H1 (cell line): ENCODE results near the gene ZDHHC20. TPM values are rescaled to one million over a fixed set of nuclear protein-coding genes. Genes with fewer than 3 reads are reported as not detected.

Experiments used
- CTCF ChIA-PET: fragments of 300-600 bp; sonication (Branson Sonifier 250); formaldehyde crosslinking; loops from one replicate; lab custom pipeline; 2021; ENCODE audit not compliant: partially characterized antibody; lab: Charles Lee
- POLR2A ChIA-PET: fragments of 300-600 bp; sonication (Branson Sonifier 250); formaldehyde crosslinking; loops from one replicate; lab custom pipeline; 2021; ENCODE audit warnings: inconsistent platforms; ENCODE audit not compliant: partially characterized antibody; lab: Charles Lee
- DNase-seq, 2 experiments: peaks; one replicate each; pipeline versions ENCODE4 v3.0.0 to v3.0.0-alpha.2; 2010 to 2022; ENCODE audit warnings: low spot score in 2 of 2, low read depth in 1 of 2, mixed read lengths in 1 of 2
- FAIRE-seq: peaks from 2 replicates; lab custom pipeline; 2011; peaks lifted over from hg19 to GRCh38; lab: Jason Lieb, UNC
- H2AFZ ChIP-seq: 2 replicates; pipeline ENCODE4 v1.8.1; 2012; ENCODE audit warnings: low read length, inconsistent platforms
- H2AK5ac ChIP-seq: 2 replicates; pipeline ENCODE4 v1.6.1; 2013; ENCODE audit warnings: low read depth, low read length
- H2BK120ac ChIP-seq: replicated peaks from 2 replicates; pipeline ENCODE3; 2013; ENCODE audit warnings: low read depth, low read length, inconsistent platforms
- H2BK12ac ChIP-seq: 2 replicates; pipeline ENCODE4 v1.6.1; 2013; ENCODE audit warnings: low read depth, low read length
- H2BK15ac ChIP-seq: 2 replicates; pipeline ENCODE4 v1.6.1; 2013; ENCODE audit warnings: low read length
- H2BK20ac ChIP-seq: 2 replicates; pipeline ENCODE4 v1.6.1; 2013; ENCODE audit warnings: low read length
- H2BK5ac ChIP-seq: 2 replicates; pipeline ENCODE4 v1.6.1; 2013; ENCODE audit warnings: low read depth, low read length
- H3K14ac ChIP-seq: 2 replicates; pipeline ENCODE4 v1.6.1; 2013; ENCODE audit warnings: inconsistent platforms; ENCODE audit not compliant: insufficient read length
- H3K18ac ChIP-seq: 2 replicates; pipeline ENCODE4 v1.6.1; 2013; ENCODE audit warnings: low read length; ENCODE audit errors: extremely low read depth
- H3K23ac ChIP-seq: 2 replicates; pipeline ENCODE4 v1.6.1; 2013; ENCODE audit warnings: inconsistent platforms; ENCODE audit not compliant: insufficient read length
- H3K23me2 ChIP-seq: 2 replicates; pipeline ENCODE4 v1.6.1; 2013; ENCODE audit warnings: low read depth, low read length
- H3K27ac ChIP-seq: 2 replicates; pipeline ENCODE4 v1.6.1; 2011; ENCODE audit warnings: low read depth, low read length, inconsistent platforms
- H3K27me3 ChIP-seq, 4 experiments: replicated peaks in 1 of 4; 1 replicate in 1 of 4; 2 replicates in 3 of 4; pipeline versions ENCODE4 v1.6.1 to v1.8.1; 2011 to 2013; ENCODE audit warnings: low read length in 3 of 4, mild to moderate bottlenecking in 3 of 4, inconsistent platforms in 2 of 4, mixed read lengths in 2 of 4, moderate library complexity in 1 of 4; ENCODE audit not compliant: control insufficient read depth in 3 of 4, insufficient read depth in 3 of 4; ENCODE audit errors: extremely low read depth in 1 of 4
- H3K36me3 ChIP-seq, 4 experiments: 2 replicates each; pipeline versions ENCODE4 v1.6.1 to v1.8.1; 2011 to 2013; ENCODE audit warnings: mild to moderate bottlenecking in 4 of 4, low read length in 3 of 4, moderate library complexity in 2 of 4, control low read depth in 1 of 4, inconsistent platforms in 1 of 4; ENCODE audit not compliant: insufficient read depth in 4 of 4, control insufficient read depth in 2 of 4
- H3K4ac ChIP-seq: replicated peaks from 2 replicates; pipeline ENCODE3; 2013; ENCODE audit warnings: low read length, low read depth, mixed read lengths, inconsistent platforms; ENCODE audit not compliant: insufficient read length
- H3K4me1 ChIP-seq, 4 experiments: replicated peaks in 1 of 4; 1 replicate in 1 of 4; 2 replicates in 3 of 4; pipeline versions ENCODE4 v1.6.1 to v1.8.1; 2011 to 2013; ENCODE audit warnings: low read length in 3 of 4, inconsistent platforms in 2 of 4, mixed read lengths in 1 of 4; ENCODE audit not compliant: insufficient read depth in 4 of 4, control insufficient read depth in 3 of 4
- H3K4me2 ChIP-seq, 2 experiments: 2 replicates each; pipeline versions ENCODE4 v1.6.1 to v1.8.1; 2011 to 2013; ENCODE audit warnings: low read depth in 2 of 2, low read length in 2 of 2, control low read depth in 1 of 2, inconsistent platforms in 1 of 2, mild to moderate bottlenecking in 1 of 2; ENCODE audit not compliant: insufficient read depth in 1 of 2
- H3K4me3 ChIP-seq, 4 experiments: fragments of 200-600, 300-600 bp in 1 of 4; sonication (generic), shearing (Covaris generic), sonication (Bioruptor Twin) in 1 of 4; 2 replicates each; pipeline versions ENCODE4 v1.5.1 to v1.8.1; 2011 to 2016; ENCODE audit warnings: low read length in 4 of 4, low read depth in 3 of 4, control low read depth in 2 of 4, inconsistent platforms in 2 of 4, mild to moderate bottlenecking in 2 of 4, mixed read lengths in 1 of 4, moderate library complexity in 1 of 4; ENCODE audit not compliant: insufficient read depth in 2 of 4; ENCODE audit errors: extremely low read depth in 1 of 4
- H3K56ac ChIP-seq: replicated peaks from 2 replicates; pipeline ENCODE3; 2013; ENCODE audit warnings: low read depth, mild to moderate bottlenecking, mixed read lengths, low read length, inconsistent platforms; ENCODE audit not compliant: insufficient read length
- H3K79me1 ChIP-seq: 2 replicates; pipeline ENCODE4 v1.6.1; 2013; ENCODE audit warnings: low read depth, low read length, control low read depth
- H3K79me2 ChIP-seq, 2 experiments: 2 replicates each; pipeline versions ENCODE4 v1.6.1 to v1.8.1; 2012 to 2013; ENCODE audit warnings: low read length in 2 of 2, mild to moderate bottlenecking in 2 of 2, inconsistent platforms in 1 of 2; ENCODE audit not compliant: insufficient read depth in 2 of 2, control insufficient read depth in 1 of 2
- H3K9ac ChIP-seq, 4 experiments: replicated peaks in 1 of 4; 1 replicate in 1 of 4; 2 replicates in 3 of 4; pipeline versions ENCODE4 v1.6.1 to v1.8.1; 2011 to 2013; ENCODE audit warnings: low read depth in 3 of 4, low read length in 3 of 4, control low read depth in 2 of 4, mild to moderate bottlenecking in 2 of 4, moderate library complexity in 2 of 4, inconsistent platforms in 1 of 4; ENCODE audit errors: extremely low read depth in 1 of 4
- H3K9me3 ChIP-seq, 2 experiments: 2 replicates each; pipeline versions ENCODE4 v1.6.1 to v1.8.1; 2012 to 2013; ENCODE audit warnings: mild to moderate bottlenecking in 2 of 2, moderate library complexity in 2 of 2, control low read depth in 1 of 2, inconsistent platforms in 1 of 2, low read depth in 1 of 2, low read length in 1 of 2, mixed read lengths in 1 of 2; ENCODE audit not compliant: insufficient read depth in 2 of 2
- H4K20me1 ChIP-seq, 2 experiments: replicated peaks in 1 of 2; 2 replicates each; pipeline versions ENCODE3 to v1.8.1; 2011 to 2013; ENCODE audit warnings: inconsistent platforms in 2 of 2, low read length in 2 of 2, mild to moderate bottlenecking in 1 of 2; ENCODE audit not compliant: insufficient read depth in 2 of 2, control insufficient read depth in 1 of 2
- H4K5ac ChIP-seq: 2 replicates; pipeline ENCODE4 v1.6.1; 2013; ENCODE audit warnings: low read length, low read depth, mixed read lengths, inconsistent platforms; ENCODE audit not compliant: insufficient read length
- H4K8ac ChIP-seq: 2 replicates; pipeline ENCODE4 v1.8.0; 2013; ENCODE audit warnings: mild to moderate bottlenecking, moderate library complexity, low read length, inconsistent platforms; ENCODE audit not compliant: insufficient read depth; ENCODE audit errors: extremely low read depth
- H4K91ac ChIP-seq: replicated peaks from 2 replicates; pipeline ENCODE3; 2013; ENCODE audit warnings: low read length, mixed read lengths, inconsistent platforms; ENCODE audit not compliant: insufficient read length
- ASH2L ChIP-seq: fragments of 200-600, 300-600 bp; sonication (generic); IDR thresholded peaks from one replicate; pipeline ENCODE4 v1.7.1; 2017; ENCODE audit warnings: low read length
- ATF3 ChIP-seq: IDR thresholded peaks from 2 replicates; pipeline ENCODE4 v1.6.1; 2011; ENCODE audit warnings: low read depth, mild to moderate bottlenecking, low read length; ENCODE audit not compliant: insufficient read depth
- BCL11A ChIP-seq, 2 experiments: IDR thresholded peaks; one replicate each; pipeline ENCODE4 v1.6.1; 2011; ENCODE audit warnings: low read depth in 2 of 2, low read length in 2 of 2, mild to moderate bottlenecking in 2 of 2
- BRCA1 ChIP-seq: IDR thresholded peaks from 2 replicates; pipeline ENCODE4 v1.6.1; 2012; ENCODE audit warnings: low read depth, low read length, improper control_type of control experiment
- CBX8 ChIP-seq: fragments of 300-800, 300-1000 bp; sonication (generic); IDR thresholded peaks from 2 replicates; pipeline ENCODE4 v1.7.1; 2016; ENCODE audit warnings: low read depth, low read length, borderline replicate concordance
- FOSL1 ChIP-seq: IDR thresholded peaks from 2 replicates; pipeline ENCODE4 v1.6.1; 2011; ENCODE audit warnings: mild to moderate bottlenecking, low read depth, low read length, moderate library complexity; ENCODE audit not compliant: insufficient read depth
- GTF2F1 ChIP-seq: IDR thresholded peaks from 2 replicates; pipeline ENCODE4 v1.6.1; 2012; ENCODE audit warnings: low read depth, low read length, improper control_type of control experiment, borderline replicate concordance
- NANOG ChIP-seq: IDR thresholded peaks from 2 replicates; pipeline ENCODE4 v1.6.1; 2011; ENCODE audit warnings: low read length, low read depth, mild to moderate bottlenecking, inconsistent platforms; ENCODE audit not compliant: insufficient read depth, poor library complexity, severe bottlenecking
- PHF8 ChIP-seq: fragments of 200-600 bp; sonication (generic); conservative IDR thresholded peaks from 2 replicates; pipeline ENCODE4 v1.7.1; 2012; ENCODE audit warnings: low read depth, mild to moderate bottlenecking, inconsistent platforms, low read length, moderate library complexity
- POLR2A ChIP-seq, 2 experiments: IDR thresholded peaks; 1 replicate in 1 of 2; 2 replicates in 1 of 2; pipeline ENCODE4 v1.6.1; 2011; ENCODE audit warnings: low read depth in 2 of 2, low read length in 2 of 2, mild to moderate bottlenecking in 2 of 2; ENCODE audit errors: control extremely low read depth in 1 of 2
- RBBP5 ChIP-seq: IDR thresholded peaks from 2 replicates; pipeline ENCODE4 v1.7.1; 2012; ENCODE audit warnings: low read depth, mild to moderate bottlenecking, inconsistent platforms, low read length, moderate library complexity, borderline replicate concordance
- RXRA ChIP-seq: IDR thresholded peaks from 2 replicates; pipeline ENCODE4 v1.6.1; 2011; ENCODE audit warnings: low read depth, mild to moderate bottlenecking, low read length, moderate library complexity; ENCODE audit not compliant: insufficient read depth
- SP2 ChIP-seq: IDR thresholded peaks from 2 replicates; pipeline ENCODE4 v1.6.1; 2012; ENCODE audit warnings: mild to moderate bottlenecking, low read length, inconsistent platforms
- TAF1 ChIP-seq: IDR thresholded peaks from 2 replicates; pipeline ENCODE4 v1.6.1; 2011; ENCODE audit warnings: mild to moderate bottlenecking, low read depth, low read length
- TEAD4 ChIP-seq: IDR thresholded peaks from 2 replicates; pipeline ENCODE4 v1.6.1; 2012; ENCODE audit warnings: low read depth, low read length, inconsistent platforms, mixed read lengths
- WGBS, 2 experiments: shearing (Covaris generic) in 1 of 2; methylation state at CpG; one replicate each; pipeline versions ENCODE4 v1.1.6 to v1.1.7; 2013 to 2015; ENCODE audit warnings: low lambda C conversion rate in 2 of 2, mixed read lengths in 2 of 2, inconsistent platforms in 1 of 2, low coverage in 1 of 2, missing lambda C conversion rate in 1 of 2; ENCODE audit not compliant: insufficient replicate concordance in 2 of 2, insufficient coverage in 1 of 2, insufficient read length in 1 of 2; ENCODE audit errors: extremely low coverage in 1 of 2, missing lambda C conversion rate in 1 of 2; 5-methylcytosine and 5-hydroxymethylcytosine counted together
- polyA plus RNA-seq, 7 experiments: library from polyadenylated mRNA; depleted of rRNA in 3 of 7; stranded (reverse) in 5 of 7; unstranded in 2 of 7; fragments of >200 nt in 5 of 7; fragments of 200-250 nt in 2 of 7; gene quantifications; 1 replicate in 5 of 7; 2 replicates in 1 of 7; 4 replicates in 1 of 7; pipeline versions ENCODE4 v1.2.1 to v1.2.3, GENCODE V29; 2011 to 2013; ENCODE audit warnings: missing spikeins in 2 of 7, mixed read lengths in 2 of 7
- total RNA-seq: library from RNA; stranded (reverse); fragmentation: NEBNext Ultra II Directional; extraction: Animal tissue kit (Norgen Biotek cat#: 25700); gene quantifications from 2 replicates; pipeline ENCODE4 v1.2.1, GENCODE V29; 2021

ZDHHC20 gene
- total and polyA plus RNA-seq, 2 of the 8 experiments (the other 6 are each of a cell fraction or from before 2014, with no cell fraction given), result 16.4 to 89.0 TPM

- H3K4me3 ChIP-seq, result no peak overlapping the region
- H4K20me1 ChIP-seq, result no peaks in the 10 kb centered on the region
- no peaks in the 10 kb centered on the region for H3K4me1 ChIP-seq
- no peak overlapping the region for H4K8ac ChIP-seq
- FAIRE-seq (no peak), DNase-seq (no peak)
- no peak overlapping the region for H4K5ac ChIP-seq
- no peak overlapping the region for H2BK15ac ChIP-seq
- H3K36me3 ChIP-seq, result peaks cover 2 to 52% (median 23%) of the 10 kb centered on the region in 4 experiments; a peak in 6 of 8 replicates
- H3K23me2 ChIP-seq, result no peaks in the 10 kb centered on the region; the same call in 1 of the 2 replicates
- no peaks in the 10 kb centered on the region for H3K79me1 ChIP-seq
- no peak overlapping the region for H2AFZ ChIP-seq
- no peak overlapping the region for H3K4ac ChIP-seq
- H3K9ac ChIP-seq, result no peak overlapping the region
- H3K9me3 ChIP-seq, result no peaks in the 10 kb centered on the region
- POLR2A ChIA-PET, result no interaction called here
- H2BK120ac ChIP-seq, result no peak overlapping the region
- CTCF ChIA-PET, result no interaction called here
- H2AK5ac ChIP-seq, result no peak overlapping the region
- H4K91ac ChIP-seq, result no peak overlapping the region
- no peak overlapping the region for H2BK5ac ChIP-seq
- no peak overlapping the region for H3K23ac ChIP-seq
- 85% methylated on average over 6 of the region's 6 CpGs; no CpG with 5 or more reads in 1 of the 2 experiments for WGBS, 2 experiments
- H3K27ac ChIP-seq, result no peak overlapping the region
- H3K18ac ChIP-seq, result no peak overlapping the region
- H2BK20ac ChIP-seq, result no peak overlapping the region
- H3K27me3 ChIP-seq, result no peaks in the 10 kb centered on the region
- no peak overlapping the region for H3K4me2 ChIP-seq
- H3K79me2 ChIP-seq, result no peaks in the 10 kb centered on the region
- H3K56ac ChIP-seq, result no peak overlapping the region
- H3K14ac ChIP-seq, result no peak overlapping the region
- H2BK12ac ChIP-seq, result no peak overlapping the region
- TF ChIP-seq BRCA1, result no peak
- TF ChIP-seq ATF3, result no peak
- no peak for TF ChIP-seq FOSL1
- TF ChIP-seq ASH2L, result no peak
- no peak for TF ChIP-seq RBBP5
- no peak for TF ChIP-seq TAF1
- no peak for TF ChIP-seq POLR2A (IDR thresholded peaks at IDR 0.05; ENCODE audit: control extremely low read depth in 1 of 2, low read depth in 2 of 2, low read length in 2 of 2)
- no peak for TF ChIP-seq NANOG
- no peak for TF ChIP-seq SP2
- TF ChIP-seq BCL11A (IDR thresholded peaks at IDR 0.05; ENCODE audit: low read depth in 2 of 2, low read length in 2 of 2), result no peak
- TF ChIP-seq PHF8, result no peak
- TF ChIP-seq TEAD4, result no peak
- no peak for TF ChIP-seq RXRA
- no peak for TF ChIP-seq GTF2F1
- TF ChIP-seq CBX8, result no peak
Measured at GRCh38 chr13:21383090-21383489, 76.0 kb downstream of the ZDHHC20 start.
